ENCODE data around the gene CACNA1G. TPM values are rescaled to one million over a fixed set of nuclear protein-coding genes. Genes with fewer than 3 reads are reported as not detected.

The CACNA1G gene
- total RNA-seq, 1 donor from 2014 or later: 0.11 TPM

GRCh38 chr17:50554201-50554600 lies 6.3 kb upstream of the CACNA1G start:
- H3K27me3 Mint-ChIP-seq (ENCODE audit: unreplicated experiment): peaks cover 15% of the 10 kb centered on the region
- H3K9me3 Mint-ChIP-seq (ENCODE audit: unreplicated experiment): no peaks in the 10 kb centered on the region
- no peak overlapping the region for H3K27ac Mint-ChIP-seq (ENCODE audit: unreplicated experiment)
- no peak for TF ChIP-seq CTCF (IDR thresholded peaks at IDR 0.05)
- H3K36me3 Mint-ChIP-seq (ENCODE audit: unreplicated experiment): peaks cover 6% of the 10 kb centered on the region
- no peak for DNase-seq (ENCODE audit: extremely low spot score, unreplicated experiment)
- peaks cover 6% of the 10 kb centered on the region for H3K4me1 Mint-ChIP-seq (ENCODE audit: unreplicated experiment)
- no peak overlapping the region for H3K4me3 Mint-ChIP-seq (ENCODE audit: unreplicated experiment)

GRCh38 chr17:50556803-50557202 lies 3.7 kb upstream of the CACNA1G start:
- H3K4me3 Mint-ChIP-seq (ENCODE audit: unreplicated experiment): no peak overlapping the region
- no peak for DNase-seq (ENCODE audit: extremely low spot score, unreplicated experiment)
- H3K27me3 Mint-ChIP-seq (ENCODE audit: unreplicated experiment): peaks cover 24% of the 10 kb centered on the region

GRCh38 chr17:50557630-50558029 lies 2.9 kb upstream of the CACNA1G start:
- no peak overlapping the region for H3K27ac Mint-ChIP-seq (ENCODE audit: unreplicated experiment)
- TF ChIP-seq CTCF (IDR thresholded peaks at IDR 0.05): no peak
- peaks cover 30% of the 10 kb centered on the region for H3K27me3 Mint-ChIP-seq (ENCODE audit: unreplicated experiment)
- no peak for DNase-seq (ENCODE audit: extremely low spot score, unreplicated experiment)
- H3K36me3 Mint-ChIP-seq (ENCODE audit: unreplicated experiment): peaks cover 3% of the 10 kb centered on the region
- H3K4me1 Mint-ChIP-seq (ENCODE audit: unreplicated experiment): peaks cover 21% of the 10 kb centered on the region
- H3K9me3 Mint-ChIP-seq (ENCODE audit: unreplicated experiment): no peaks in the 10 kb centered on the region
- H3K4me3 Mint-ChIP-seq (ENCODE audit: unreplicated experiment): no peak overlapping the region

More at GRCh38 chr17:50556803-50557202, 3.7 kb upstream of the CACNA1G start:
- Mint-ChIP-seq H3K4me1 (ENCODE audit: unreplicated experiment) (peaks cover 16% of the 10 kb centered on the region), H3K9me3 (ENCODE audit: unreplicated experiment) (no peaks in the 10 kb centered on the region), H3K36me3 (ENCODE audit: unreplicated experiment) (peaks cover 6% of the 10 kb centered on the region), H3K27ac (ENCODE audit: unreplicated experiment) (no peak overlapping the region)
- TF ChIP-seq CTCF (IDR thresholded peaks at IDR 0.05): no peak

GRCh38 chr17:50558091-50558490 lies 2.4 kb upstream of the CACNA1G start:
- Mint-ChIP-seq H3K4me3 (ENCODE audit: unreplicated experiment) (no peak overlapping the region), H3K27ac (ENCODE audit: unreplicated experiment) (no peak overlapping the region), H3K36me3 (ENCODE audit: unreplicated experiment) (peaks cover 3% of the 10 kb centered on the region), H3K9me3 (ENCODE audit: unreplicated experiment) (no peaks in the 10 kb centered on the region), H3K27me3 (ENCODE audit: unreplicated experiment) (peaks cover 33% of the 10 kb centered on the region), H3K4me1 (ENCODE audit: unreplicated experiment) (peaks cover 21% of the 10 kb centered on the region)
- TF ChIP-seq CTCF (IDR thresholded peaks at IDR 0.05): no peak
- DNase-seq (ENCODE audit: extremely low spot score, unreplicated experiment): no peak

GRCh38 chr17:50558581-50558940 lies 2.0 kb upstream of the CACNA1G start:
- Mint-ChIP-seq H3K4me1 (ENCODE audit: unreplicated experiment) (peaks cover 21% of the 10 kb centered on the region), H3K4me3 (ENCODE audit: unreplicated experiment) (no peak overlapping the region), H3K27ac (ENCODE audit: unreplicated experiment) (no peak overlapping the region), H3K9me3 (ENCODE audit: unreplicated experiment) (no peaks in the 10 kb centered on the region), H3K36me3 (ENCODE audit: unreplicated experiment) (peaks cover 3% of the 10 kb centered on the region), H3K27me3 (ENCODE audit: unreplicated experiment) (peaks cover 37% of the 10 kb centered on the region)
- no peak for TF ChIP-seq CTCF (IDR thresholded peaks at IDR 0.05)
- DNase-seq (ENCODE audit: extremely low spot score, unreplicated experiment): no peak

Measured in osteocyte (in vitro differentiated cells).